Epithelial cell of esophagus (primary cell): ENCODE results near the gene PHF24.

Source experiments
- DNase-seq: peaks from one replicate; pipeline ENCODE4 v3.0.0; 2010; ENCODE audit warnings: low read depth
- H3K4me3 ChIP-seq: 2 replicates; pipeline ENCODE4 v1.5.1; 2011; ENCODE audit warnings: mild to moderate bottlenecking, low read length, control low read depth
- TF ChIP-seq, protein P1 (sequence below): IDR thresholded peaks from 2 replicates; pipeline ENCODE4 v1.5.1; 2011; ENCODE audit warnings: low read depth, mild to moderate bottlenecking, low read length, control low read depth, inconsistent platforms; ENCODE audit not compliant: insufficient read depth; ENCODE audit errors: missing control alignments

The PHF24 gene

DNA sequence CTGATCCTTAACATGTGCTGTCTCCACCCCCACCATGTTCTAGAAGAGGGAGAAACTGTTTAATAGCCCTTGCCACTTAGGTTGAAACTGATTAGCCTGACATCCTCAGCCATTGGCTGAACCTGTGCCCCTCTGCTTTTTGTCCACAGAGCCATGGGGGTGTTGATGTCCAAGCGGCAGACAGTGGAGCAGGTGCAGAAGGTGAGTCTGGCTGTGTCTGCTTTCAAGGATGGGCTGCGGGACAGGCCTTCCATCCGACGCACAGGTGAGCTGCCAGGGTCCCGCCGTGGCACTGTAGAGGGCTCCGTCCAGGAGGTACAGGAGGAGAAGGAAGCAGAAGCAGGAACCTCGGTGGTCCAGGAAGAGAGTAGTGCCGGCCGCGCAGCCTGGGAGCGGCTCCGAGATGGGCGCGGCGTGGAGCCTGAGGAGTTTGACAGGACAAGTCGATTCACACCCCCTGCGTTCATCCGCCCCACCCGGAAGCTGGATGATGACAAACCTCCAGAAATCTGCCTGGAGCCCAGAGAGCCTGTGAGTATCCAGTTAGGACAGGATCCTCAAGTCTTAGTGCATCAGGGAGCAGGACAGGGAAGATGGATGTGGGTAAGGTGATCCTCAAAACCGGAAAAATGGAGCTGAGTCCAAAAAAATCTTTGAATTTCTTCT, 13.2 kb downstream of the PHF24 start:
- no peak for DNase-seq
- TF ChIP-seq, protein P1, sequence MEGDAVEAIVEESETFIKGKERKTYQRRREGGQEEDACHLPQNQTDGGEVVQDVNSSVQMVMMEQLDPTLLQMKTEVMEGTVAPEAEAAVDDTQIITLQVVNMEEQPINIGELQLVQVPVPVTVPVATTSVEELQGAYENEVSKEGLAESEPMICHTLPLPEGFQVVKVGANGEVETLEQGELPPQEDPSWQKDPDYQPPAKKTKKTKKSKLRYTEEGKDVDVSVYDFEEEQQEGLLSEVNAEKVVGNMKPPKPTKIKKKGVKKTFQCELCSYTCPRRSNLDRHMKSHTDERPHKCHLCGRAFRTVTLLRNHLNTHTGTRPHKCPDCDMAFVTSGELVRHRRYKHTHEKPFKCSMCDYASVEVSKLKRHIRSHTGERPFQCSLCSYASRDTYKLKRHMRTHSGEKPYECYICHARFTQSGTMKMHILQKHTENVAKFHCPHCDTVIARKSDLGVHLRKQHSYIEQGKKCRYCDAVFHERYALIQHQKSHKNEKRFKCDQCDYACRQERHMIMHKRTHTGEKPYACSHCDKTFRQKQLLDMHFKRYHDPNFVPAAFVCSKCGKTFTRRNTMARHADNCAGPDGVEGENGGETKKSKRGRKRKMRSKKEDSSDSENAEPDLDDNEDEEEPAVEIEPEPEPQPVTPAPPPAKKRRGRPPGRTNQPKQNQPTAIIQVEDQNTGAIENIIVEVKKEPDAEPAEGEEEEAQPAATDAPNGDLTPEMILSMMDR = no peak
- no peak overlapping the region for H3K4me3 ChIP-seq

DNA sequence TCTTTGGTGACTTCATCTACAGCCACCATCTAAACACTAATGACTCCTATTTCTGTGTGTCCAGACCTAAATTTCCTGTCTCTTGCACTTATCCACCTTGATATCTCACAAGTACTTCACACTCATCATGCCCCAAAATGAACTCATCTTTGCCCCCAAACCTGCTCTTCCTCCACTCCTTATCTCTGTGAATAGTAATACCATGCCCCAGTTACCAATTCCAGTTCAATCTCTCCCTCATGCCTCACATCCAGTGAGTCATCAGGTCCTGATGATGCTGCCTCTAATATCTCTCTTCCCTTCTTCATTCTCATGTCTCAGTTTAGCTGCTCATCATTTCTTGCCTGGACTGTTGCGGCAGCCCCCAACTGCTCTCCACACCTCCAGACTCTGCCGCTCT, 16.6 kb downstream of the PHF24 start:
- DNase-seq = no peak
- no peak overlapping the region for H3K4me3 ChIP-seq
- TF ChIP-seq, protein P1 = no peak

DNA sequence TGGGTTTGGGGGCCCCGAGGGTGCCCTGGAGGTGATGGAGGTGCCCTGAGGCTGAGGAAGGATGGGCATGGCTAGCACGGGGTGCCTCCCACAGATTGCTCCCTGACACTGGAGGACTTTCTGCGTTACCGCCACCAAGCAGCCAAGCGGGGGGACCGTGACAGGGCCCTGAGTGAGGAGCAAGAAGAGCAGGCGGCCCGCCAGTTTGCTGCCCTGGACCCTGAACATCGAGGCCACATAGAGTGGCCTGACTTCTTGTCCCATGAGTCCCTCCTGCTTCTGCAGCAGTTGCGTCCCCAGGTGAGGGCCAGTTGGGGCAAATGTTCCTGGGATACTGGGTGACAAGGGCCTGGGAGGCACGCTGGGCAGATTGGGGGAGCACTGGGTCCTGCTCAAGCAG, 18.4 kb downstream of the PHF24 start:
- DNase-seq = no peak
- no peak overlapping the region for H3K4me3 ChIP-seq
- TF ChIP-seq, protein P1 = no peak

DNA sequence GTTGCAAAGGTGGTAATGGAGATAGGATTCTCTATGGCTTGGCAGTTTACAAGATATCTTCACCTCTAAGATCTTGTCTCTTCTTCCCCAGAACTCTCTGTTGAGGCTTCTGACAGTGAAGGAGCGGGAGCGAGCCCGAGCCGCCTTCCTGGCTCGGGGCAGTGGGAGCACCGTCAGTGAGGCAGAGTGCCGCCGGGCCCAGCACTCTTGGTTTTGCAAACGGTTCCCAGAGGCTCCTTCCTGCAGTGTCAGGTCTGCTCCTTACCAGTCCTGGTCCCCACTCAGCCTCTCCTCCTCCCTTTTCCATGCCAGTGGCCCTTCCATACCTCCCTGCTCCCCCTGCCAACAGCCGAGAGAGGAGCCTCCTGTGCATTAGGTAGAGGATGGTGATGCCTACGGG, 18.9 kb downstream of the PHF24 start:
- no peak overlapping the region for H3K4me3 ChIP-seq
- no peak for DNase-seq
- TF ChIP-seq, protein P1 = no peak

DNA sequence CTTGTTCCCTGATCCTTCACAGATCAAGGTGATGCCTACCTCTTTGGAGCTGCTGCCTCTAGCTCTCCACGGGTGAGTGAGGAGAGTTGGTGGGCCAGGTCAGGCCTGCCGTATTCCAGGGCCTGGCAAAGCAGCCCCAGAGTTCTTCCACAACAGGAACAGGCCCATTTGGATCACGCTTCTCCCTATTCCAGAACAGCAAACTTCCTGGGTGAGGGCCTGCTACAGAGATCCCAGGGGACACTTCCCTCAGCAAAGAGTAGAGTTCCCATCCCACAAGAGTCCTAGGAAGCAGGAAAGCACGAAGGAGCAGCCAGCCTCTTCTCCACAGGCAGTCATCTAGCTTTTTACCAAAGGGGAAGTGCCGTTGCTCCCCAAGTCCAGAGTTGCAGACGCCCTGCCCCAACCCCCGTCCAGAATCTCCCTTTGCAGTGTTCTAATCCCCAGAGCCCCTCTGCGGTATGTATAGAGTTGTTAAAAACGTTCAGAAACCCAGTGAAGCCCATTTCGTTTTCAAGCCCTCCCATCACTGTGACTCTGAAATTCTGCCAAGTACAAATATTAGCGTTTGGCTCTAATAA, 22.2 kb downstream of the PHF24 start:
- TF ChIP-seq, protein P1 = no peak
- DNase-seq = no peak
- H3K4me3 ChIP-seq = no peak overlapping the region

DNA sequence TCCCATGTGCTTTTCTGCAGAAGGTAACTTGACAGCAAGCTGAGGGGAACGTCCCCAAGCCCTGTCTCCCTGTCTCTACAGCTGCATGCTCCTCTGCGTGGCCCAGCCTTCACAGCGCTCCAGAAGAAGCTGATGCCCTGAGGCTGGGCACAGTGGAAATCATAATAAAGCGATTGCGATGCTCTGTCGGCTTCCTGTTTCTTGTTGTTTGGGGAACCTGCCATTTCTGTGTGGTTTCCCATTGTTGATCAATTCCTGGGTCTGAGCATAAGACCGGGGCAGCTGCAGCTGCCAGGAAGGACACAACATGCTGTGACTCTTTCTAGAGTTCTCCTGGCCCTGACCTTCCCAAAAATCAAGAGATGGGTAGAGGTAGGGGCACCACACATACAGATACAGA, 24.3 kb downstream of the PHF24 start:
- no peak for DNase-seq
- TF ChIP-seq, protein P1 = no peak
- H3K4me3 ChIP-seq = no peak overlapping the region

DNA sequence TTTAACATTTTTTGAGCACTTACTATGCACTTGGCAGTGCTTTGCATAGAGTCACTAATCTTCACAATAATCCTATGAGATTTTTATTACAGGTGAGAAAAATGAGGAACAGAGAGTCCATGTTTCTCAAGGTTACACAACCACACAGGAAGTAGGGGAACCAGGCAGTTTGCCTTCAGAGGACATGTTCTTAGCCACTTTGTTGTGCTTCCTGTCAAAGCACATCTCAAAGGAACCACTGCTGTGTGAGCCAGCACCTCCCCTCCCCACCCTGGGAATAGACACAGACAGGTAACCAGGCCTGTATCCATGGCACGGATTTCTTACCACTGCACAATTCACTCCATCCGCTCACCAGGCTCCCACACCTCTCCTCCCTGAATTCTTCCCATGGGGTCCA, 25.1 kb downstream of the PHF24 start:
- TF ChIP-seq, protein P1 = no peak
- no peak overlapping the region for H3K4me3 ChIP-seq
- DNase-seq = no peak
